GM19463 (cell line): Measurements from ENCODE around the gene VPS13C.
"Not testable (repeated sequence)": the region's sequence is repeated elsewhere in the genome, so short reads cannot be mapped to it uniquely, and the experiment has no call there.

Experiments used
- ATAC-seq: cut with Tn5 transposase; IDR thresholded peaks from one replicate; pipeline ENCODE4 v1.9.1; 2021; ENCODE audit warnings: mild to moderate bottlenecking, moderate library complexity; ENCODE audit not compliant: unreplicated experiment

The VPS13C gene

GRCh38 chr15:62047282-62047827 lies 12.9 kb downstream of the VPS13C start:
- ATAC-seq = no peak

DNA sequence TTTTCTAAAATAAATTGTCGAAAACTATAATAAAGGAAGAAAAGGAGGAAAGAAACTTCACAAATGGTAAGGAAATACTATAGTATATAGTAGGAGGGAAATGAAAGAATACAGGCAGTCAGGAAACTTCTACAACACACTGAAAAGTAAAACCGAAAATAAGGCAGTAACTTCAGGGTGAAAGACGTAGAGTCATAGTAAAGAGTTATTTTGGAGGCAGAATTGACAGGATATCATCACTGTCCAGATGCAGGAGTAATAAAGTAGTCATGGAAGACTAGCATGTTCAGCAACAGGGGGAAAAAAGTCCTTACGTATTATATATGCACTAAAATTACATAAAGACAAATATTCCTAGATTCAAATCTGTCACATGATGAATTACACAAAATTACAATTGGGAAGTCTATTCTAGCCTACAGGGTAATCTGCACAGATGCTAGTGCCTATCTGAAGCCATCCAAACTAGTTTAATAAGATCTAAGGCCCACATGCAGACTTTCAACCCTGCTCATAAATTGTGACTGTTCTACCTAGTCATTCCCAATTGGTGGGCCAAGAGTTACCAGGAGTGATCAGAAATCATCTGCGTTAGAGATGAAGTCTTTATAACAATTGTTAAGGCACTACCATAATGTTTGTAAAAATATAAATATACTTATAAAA lies 14.0 kb downstream of the VPS13C start:
- ATAC-seq = peak; percentile 87

DNA sequence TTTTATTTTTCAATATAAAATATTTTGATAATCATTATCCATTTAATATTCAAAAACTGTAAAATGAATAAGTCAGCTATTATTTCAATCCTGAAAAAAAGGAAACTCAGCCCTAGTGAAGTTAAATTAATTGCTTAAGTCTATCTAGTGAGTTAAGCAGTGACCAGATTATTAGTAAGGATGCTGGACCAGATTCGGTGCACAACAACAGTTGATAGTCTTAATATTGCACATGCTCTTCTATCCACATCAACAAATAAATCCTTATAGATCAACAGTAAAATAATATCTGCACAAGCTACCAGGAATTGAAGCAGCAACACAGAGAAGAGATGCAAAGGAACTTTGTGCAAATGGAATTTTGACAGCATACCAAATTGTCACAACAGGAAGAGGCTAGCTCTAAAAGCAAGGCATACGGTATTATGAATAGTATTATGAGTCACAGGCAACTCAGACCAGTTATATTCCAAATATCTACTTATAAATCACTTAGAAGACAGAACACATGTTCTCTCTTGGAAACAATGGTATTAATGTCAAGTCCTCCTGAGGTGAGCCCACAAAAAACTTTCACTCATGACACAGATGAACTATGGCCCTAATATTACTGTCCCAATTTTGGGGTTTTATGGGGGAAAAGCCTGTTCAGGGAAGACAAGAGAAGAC lies 24.9 kb downstream of the VPS13C start:
- ATAC-seq = no peak

DNA sequence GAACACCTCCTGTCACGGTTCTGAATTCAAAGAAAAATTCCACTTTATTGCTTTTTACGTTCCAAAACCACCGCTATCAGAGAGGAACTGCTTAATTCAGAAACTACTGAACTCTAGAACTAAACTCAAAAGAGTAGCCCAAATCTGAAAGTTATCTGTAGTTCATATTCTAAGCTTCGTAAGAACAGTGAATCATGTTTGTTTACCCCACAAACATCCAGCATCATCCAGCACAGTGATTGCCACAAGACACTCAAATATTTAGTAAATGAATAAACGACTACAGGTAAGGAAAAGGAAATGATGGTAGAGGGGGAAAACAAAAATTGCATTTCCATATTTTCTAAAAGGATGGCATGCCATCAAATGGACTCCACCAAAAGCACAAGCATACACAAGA lies 32.3 kb downstream of the VPS13C start:
- ATAC-seq = no peak

DNA sequence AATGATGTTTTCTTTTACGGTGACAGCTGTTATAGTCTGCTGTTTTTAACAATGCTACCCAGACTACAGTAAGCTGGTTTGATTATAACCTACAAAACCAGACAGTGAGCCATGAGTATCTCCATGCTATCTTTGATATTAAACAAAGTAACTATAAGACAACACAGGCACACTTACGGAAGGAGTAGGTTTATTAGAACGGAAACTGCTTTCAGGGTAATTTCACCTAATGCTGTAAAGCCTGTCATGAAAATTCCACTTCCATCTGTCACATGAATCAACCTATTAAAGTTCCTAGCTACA lies 33.0 kb downstream of the VPS13C start:
- ATAC-seq = no peak

DNA sequence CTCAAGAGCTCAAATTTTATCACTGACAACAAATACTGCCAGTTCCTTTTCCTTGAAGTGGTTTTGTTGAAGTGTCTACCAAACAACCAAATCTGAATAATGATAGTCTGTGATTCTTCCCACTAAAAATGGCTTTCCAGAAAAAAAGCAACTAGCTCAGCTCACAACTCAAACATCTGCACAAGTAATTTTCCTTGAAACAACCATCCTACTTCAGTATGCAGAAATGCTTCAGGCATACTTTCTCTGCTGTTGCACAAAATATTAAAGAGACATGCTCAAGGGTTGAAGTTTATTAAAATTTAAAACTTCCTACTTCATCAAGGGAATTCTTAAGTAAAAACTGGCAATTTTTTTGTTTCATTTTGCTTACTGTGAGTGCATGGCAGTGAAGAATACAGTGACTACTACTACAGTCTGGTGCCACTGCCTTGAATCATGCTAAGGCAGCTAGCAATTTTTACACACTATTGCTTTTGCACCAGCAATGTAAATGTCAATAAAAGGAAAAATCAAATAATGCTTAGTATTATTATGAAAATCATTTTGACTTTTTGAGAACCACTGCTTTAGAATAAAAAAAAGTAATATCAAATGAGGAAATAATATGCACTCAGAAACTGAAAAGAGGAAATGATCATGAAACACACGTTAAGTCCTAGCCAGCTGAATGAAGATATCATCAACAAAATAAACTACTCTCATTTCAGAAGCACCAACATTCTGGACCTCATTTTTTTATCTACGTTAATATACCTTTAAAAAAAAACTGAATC lies 33.6 kb downstream of the VPS13C start:
- no peak for ATAC-seq

GRCh38 chr15:62021991-62022600 lies 38.2 kb downstream of the VPS13C start:
- no peak for ATAC-seq

DNA sequence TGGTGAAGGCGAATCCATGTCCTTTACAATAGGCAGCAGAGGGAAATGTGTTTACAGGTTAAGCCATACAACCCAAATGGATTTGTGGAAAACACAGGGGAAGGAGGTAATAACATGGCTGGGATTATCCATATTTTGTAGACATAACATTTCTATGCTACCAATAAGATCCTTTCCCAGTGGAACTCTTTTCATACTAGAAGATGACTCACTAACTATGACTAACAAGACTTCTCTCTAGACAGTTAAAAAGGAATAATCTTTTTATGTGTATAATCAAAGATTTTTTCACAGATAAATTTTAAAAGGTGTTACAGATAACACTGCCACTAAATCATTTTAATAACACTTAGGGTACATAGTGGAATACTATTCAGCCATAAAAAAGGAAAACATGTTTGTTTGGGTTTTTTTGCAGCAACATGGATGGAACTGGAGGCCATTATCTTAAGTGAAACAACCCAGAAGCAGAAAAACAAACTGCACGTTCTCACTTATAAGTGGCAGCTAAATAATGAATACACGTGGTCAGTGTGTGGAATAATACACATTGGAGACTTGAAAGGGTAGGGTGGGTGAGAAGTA lies 39.6 kb downstream of the VPS13C start:
- ATAC-seq = no peak

DNA sequence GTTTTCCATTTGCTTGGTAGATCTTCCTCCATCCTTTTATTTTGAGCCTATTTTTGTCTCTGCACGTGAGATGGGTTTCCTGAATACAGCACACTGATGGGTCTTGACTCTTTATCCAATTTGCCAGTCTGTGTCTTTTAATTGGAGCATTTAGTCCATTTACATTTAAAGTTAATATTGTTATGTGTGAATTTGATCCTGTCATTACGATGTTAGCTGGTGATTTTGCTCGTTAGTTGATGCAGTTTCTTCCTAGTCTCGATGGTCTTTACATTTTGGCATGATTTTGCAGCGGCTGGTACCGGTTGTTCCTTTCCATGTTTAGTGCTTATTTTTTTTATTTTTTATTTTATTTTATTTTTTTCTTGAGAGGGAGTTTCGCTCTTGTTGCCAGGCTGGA lies 54.9 kb downstream of the VPS13C start:
- ATAC-seq = not testable (repeated sequence)

DNA sequence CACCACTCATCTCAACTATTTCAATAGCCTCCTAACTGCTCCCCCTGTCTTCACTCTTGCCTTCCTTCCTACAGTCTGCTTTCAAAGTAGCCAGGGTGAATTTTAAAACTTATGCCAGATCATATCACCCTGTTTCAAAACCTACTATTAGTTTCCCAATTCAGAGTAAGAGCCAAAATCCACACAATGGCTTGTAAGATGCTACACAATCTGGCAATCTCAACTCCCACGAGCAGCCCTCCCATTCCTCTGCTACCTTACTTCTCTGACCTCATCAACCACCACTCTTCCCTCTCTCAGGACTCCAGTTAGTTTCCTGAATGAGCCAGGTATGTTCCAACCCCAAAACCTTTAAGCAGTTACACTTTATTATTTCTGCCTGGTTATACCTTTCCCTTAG lies 62.5 kb downstream of the VPS13C start:
- ATAC-seq = no peak

GRCh38 chr15:61996056-61996635 lies 64.1 kb downstream of the VPS13C start:
- no peak for ATAC-seq

DNA sequence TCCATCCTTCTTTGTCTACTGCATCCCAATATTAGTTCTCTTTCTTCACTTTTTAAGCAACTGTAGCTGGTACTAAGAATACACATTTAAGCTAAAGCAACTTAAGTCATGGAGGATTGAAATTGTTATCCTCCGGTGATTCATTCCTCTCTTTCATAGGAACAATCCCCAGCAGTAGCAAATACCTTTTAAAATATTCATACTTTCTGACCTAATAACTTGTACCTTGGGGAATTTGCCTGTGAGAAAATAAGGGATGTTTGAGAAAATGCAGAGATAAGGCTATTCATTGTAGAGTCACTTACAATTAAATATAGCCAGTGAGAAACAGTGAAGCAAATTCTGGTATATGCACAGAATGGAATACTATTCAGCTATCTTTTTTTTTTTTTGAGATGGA lies 66.0 kb downstream of the VPS13C start:
- ATAC-seq = no peak

DNA sequence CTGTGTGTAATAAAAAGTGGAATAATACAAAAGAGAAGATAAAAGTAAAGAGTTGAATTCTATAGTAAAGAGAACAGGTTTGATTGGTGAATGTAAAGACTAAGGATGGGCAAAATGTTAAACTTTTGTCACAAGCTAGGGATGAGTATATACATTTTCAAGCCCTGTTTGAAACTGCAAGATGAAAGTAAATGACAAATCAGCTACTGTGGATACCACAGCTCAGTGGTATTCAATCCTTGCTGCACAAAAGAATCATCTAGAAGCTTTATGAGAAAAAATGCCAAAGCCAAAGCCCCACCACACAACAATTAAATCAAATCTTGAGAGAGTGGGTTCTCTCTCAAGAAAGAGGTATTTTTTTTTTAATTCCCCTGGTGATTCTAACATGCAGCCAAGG lies 67.7 kb downstream of the VPS13C start:
- ATAC-seq = no peak

DNA sequence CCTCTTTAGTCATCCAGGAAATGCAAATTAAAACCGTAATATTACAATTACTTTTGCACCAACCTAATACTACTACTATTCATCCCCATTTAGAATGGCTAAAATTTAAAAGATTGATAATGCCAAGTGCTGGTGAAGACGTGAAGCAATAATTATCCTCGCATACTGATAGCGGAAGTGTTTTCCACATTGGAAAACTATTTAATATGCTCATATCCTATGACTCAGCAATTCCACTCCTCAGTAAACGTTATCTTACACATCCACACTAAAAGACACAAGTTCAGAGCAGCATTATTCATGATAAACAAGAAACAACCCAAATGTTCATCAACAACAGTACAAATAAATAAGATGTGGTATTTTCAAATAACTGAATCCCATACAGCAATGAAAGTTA lies 70.6 kb downstream of the VPS13C start:
- ATAC-seq = no peak

DNA sequence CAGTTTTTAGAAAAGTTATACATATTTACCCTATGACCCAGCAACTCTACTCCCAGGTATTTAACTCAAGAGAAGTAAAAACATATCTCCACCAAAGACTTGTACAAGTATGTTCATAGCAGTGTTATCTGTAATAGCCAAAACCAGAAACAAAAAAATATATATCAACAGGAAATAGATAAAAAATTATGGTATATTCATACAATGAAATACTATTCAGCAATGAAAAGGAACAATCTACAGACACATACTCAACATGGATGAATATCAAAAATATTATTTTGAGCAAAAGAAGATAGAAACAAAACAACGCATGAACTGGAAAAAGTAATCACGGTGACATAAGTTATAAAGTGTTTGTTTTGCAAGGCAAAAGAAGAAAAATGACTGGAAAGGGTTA lies 72.4 kb downstream of the VPS13C start:
- no peak for ATAC-seq

DNA sequence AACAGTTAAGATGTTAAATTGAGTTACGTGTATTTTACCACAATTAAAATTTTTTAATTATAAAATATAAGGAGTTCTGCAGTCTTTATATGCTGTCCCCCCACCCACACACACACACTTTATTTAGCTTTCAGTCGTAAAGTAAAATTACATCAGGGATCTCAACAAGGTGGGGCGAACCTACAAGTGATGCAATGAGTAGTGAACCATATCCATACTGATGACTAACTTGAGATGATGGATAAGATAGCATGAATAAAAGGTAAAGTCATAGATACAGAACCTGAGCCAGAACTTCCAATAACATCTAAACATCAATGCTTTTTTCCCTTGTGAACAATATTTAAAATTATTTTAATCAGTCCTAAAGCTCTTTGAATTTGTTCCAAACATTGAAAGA lies 77.2 kb downstream of the VPS13C start:
- ATAC-seq = no peak

DNA sequence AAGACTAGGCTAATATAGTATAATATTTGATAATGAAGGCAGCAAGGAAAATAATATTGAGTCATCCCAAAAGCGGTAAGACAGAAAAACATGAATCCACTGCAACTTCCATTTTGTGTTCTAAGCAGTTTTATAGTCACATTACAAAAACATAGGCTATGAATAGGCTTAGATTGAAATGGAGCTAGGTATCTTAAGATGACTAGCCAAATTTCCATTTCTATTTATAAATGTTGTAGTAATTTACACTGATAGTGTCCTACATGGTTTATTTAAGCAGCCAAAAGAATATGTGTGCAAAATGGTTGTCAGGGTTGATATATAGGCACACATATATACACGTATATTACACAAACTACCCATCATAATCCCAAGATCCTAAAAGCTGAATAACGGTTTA lies 82.0 kb downstream of the VPS13C start:
- no peak for ATAC-seq

- no peak for ATAC-seq
Measured at GRCh38 chr15:61974759-61975158, 85.5 kb downstream of the VPS13C start.

DNA sequence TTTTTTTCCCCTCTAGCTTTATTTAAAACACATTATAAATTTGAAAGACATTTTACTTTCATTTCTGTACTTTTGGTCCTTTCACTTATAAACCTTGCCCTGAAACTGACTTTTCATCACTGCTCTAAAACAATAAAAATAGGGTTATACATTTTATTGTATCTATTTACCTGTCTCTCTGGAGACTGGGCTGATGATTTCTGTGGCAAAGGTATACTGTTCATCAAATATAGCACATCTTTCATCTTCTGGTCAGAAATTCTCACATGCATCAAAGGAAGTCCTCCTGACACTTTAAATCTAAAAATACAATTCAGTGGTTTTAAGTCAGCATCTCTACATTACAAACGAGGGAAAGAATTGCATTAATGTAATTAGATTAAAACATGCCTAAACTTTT lies 86.1 kb downstream of the VPS13C start:
- no peak for ATAC-seq

DNA sequence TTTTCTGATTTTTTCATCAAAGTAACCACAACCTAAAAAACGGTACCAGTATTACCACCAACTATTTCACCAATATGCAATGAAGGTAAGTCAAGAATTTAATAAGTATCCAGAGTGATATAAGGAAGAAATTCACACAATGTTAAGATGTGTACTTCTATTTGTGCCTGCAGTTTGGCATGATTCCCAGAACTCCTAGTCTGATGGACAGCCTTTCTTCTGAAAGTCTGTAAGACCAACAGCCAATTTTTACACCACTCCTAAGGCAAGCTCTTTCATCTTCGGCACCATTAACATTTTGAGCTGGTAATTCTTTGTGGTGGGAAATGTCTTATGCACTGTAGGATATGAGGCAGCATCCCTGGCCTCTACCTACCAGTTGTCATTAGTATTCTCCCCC lies 108.3 kb downstream of the VPS13C start:
- ATAC-seq = no peak

DNA sequence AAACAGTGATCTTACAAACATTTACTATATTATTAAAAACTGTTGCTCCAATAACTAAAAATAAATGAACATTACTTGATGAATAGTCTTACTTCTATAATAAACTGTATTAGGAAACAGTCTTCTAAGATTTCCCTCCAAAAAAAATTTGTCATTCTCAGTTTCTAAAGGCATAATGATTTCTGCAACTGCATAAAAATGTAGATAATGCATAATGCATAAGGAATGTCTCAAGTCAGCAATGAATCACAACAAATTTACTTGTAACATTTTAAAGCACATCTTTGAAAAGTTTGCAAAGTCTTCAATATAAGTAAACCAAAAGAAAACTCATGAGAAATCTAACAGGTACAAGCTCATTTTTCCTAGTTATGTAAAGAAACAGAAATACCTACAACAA lies 113.5 kb downstream of the VPS13C start:
- ATAC-seq = no peak
